ENCODE measurements around the gene TMEM88. TPM values are rescaled to one million over a fixed set of nuclear protein-coding genes. Genes with fewer than 3 reads are reported as not detected.
A peak's percentile ranks its signal among the peaks of the same experiment; 100 is the strongest.

Gene TMEM88
- total RNA-seq, 2 experiments from 2014 or later: 0.41 to 4.0 TPM

DNA sequence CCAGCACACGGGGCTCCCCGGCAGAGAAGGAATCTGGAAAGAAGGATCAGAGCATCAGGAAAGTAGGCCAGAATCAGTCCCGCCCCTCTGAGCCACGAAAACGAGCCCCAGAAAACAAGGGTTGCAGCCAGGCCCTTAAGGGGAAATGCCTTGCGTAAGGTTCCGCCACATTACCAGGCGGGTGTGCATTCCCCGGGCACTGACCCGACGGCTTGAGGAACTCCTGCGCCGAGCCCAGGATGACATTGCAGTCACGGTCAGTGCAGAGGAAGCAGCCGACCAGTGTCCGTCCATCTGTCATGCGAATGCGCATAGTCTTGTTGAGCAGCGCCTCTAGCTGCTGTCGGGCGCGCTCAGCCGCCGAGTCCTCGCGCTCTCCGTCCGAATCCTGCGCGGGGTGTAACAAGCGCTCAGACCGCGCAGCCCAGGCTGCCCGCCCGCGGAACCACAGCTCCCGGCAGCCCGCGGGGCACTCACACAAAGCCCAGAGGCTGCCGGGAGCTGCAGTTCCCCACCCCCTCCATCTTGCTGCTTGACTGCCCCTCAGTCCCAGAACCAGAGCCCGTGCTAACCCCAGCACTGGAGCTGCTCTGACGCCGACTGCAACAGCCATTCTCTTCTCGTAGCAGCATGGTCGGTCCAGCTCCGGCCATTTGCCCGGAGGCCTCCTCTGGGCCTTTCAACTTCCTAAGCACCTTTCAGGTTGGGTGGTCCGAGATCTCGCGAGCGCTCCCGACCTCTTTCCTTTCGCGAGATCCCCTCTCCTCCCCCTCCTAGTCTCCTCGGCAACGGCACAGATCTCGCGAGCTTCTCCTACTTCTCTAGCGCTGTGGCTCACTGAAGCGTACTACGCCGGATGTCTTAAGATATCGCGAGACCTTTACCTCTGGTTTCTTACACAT, 2.2 kb downstream of the TMEM88 start, which contains the start of gene NAA38:
TSS of gene NAA38 (minus strand) at position 749 of the 902 bp plus-strand sequence. CDS start at position 653, 96 bp downstream.
- Histone ChIP-seq H3K9me2 (ENCODE audit: insufficient read depth, low read length) (no peaks in the 10 kb centered on the region), H2AFZ (ENCODE audit: low read length) (peak within 1 kb of the TSS; percentile 66), H3K27ac (ENCODE audit: low read depth, low read length, poor library complexity, severe bottlenecking) (peak within 1 kb of the TSS; percentile 86), H3K4me1 (ENCODE audit: insufficient read depth, low read length, poor library complexity, severe bottlenecking) (peaks cover 47% of the 10 kb centered on the region), H3K4me2 (ENCODE audit: low read length) (peak within 1 kb of the TSS; percentile 95), H3K79me2 (ENCODE audit: insufficient read depth, low read depth, low read length) (peaks cover 53% of the 10 kb centered on the region), H3K9me3 (ENCODE audit: low read length) (no peaks in the 10 kb centered on the region), H3K4me3 (ENCODE audit: low read depth, low read length, poor library complexity, severe bottlenecking) (peak within 1 kb of the TSS; percentile 86), H4K20me1 (ENCODE audit: insufficient read depth, low read length) (peaks cover 8% of the 10 kb centered on the region; the same call in 1 of the 2 replicates), H3K36me3 (ENCODE audit: insufficient read depth, low read length) (peaks cover 77% of the 10 kb centered on the region)
- TSS peak; percentile 94 for BruUV-seq (replicated peaks)
- DNase-seq (ENCODE audit: low spot score): peak; percentile 100
- ChIA-PET CTCF (ENCODE audit: unreplicated experiment) (interaction anchor here (0.6 to 1.2 kb wide), 3 partner anchors 20 to 196 kb away, joined by 3 to 4 read pairs (median 3); no protein-coding TSS in a partner anchor), POLR2A (interaction anchor here (0.8 to 2.1 kb wide), 5 partner anchors 15 to 31 kb away, joined by 3 to 10 read pairs (median 3); no protein-coding TSS in a partner anchor)
- intact Hi-C loops (cut with micrococcal nuclease; ENCODE audit: unreplicated experiment): loop anchor here (1.0 kb wide), 3 partner anchors 22 to 35 kb away; no protein-coding TSS in a partner anchor
- TF ChIP-seq, protein P1, sequence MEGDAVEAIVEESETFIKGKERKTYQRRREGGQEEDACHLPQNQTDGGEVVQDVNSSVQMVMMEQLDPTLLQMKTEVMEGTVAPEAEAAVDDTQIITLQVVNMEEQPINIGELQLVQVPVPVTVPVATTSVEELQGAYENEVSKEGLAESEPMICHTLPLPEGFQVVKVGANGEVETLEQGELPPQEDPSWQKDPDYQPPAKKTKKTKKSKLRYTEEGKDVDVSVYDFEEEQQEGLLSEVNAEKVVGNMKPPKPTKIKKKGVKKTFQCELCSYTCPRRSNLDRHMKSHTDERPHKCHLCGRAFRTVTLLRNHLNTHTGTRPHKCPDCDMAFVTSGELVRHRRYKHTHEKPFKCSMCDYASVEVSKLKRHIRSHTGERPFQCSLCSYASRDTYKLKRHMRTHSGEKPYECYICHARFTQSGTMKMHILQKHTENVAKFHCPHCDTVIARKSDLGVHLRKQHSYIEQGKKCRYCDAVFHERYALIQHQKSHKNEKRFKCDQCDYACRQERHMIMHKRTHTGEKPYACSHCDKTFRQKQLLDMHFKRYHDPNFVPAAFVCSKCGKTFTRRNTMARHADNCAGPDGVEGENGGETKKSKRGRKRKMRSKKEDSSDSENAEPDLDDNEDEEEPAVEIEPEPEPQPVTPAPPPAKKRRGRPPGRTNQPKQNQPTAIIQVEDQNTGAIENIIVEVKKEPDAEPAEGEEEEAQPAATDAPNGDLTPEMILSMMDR (conservative IDR thresholded peaks at IDR 0.05; ENCODE audit: low read length): peak; percentile 68
- no peak for TF ChIP-seq EZH2phosphoT487 (IDR thresholded peaks at IDR 0.05; ENCODE audit: borderline replicate concordance, low read depth, low read length)

DNA sequence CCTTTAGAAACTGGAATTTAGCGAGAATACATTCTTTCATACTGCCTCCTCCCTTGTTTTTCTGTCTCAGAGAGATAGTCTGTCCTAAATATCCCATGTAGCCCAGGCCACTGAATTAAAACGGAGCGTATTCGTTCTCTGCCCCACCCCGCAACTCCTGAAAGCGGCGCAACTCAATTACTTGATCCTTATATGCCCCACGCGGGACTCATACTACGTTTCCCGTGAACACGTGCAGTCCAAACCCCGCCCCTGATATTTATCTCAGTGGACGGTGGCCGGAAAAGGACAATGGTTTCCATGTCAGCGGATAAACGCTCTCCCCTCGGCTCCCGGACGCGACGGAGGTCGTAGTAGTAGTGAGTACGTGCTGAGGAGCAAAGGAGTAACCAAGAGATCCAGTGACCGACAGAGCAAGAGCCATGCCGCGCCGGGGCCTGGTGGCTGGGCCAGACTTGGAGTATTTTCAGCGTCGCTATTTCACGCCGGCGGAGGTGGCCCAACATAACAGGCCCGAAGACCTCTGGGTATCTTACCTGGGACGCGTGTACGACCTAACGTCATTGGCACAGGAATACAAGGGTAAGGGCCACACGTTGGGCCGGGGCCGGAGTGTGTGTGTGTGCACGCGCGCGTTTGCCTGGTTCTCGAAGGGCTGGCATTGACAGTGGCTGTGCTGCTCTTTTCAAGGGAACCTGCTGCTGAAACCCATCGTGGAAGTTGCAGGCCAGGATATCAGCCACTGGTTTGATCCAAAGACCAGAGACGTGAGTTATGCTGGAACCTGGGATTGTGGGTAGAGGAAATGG, 3.1 kb downstream of the TMEM88 start, which contains the start of gene CYB5D1:
TSS of gene CYB5D1 (plus strand) at position 291 of the 809 bp plus-strand sequence. CDS start at position 423, 132 bp downstream.
- Histone ChIP-seq H3K27ac (ENCODE audit: low read depth, low read length, poor library complexity, severe bottlenecking) (peak within 1 kb of the TSS; percentile 86), H3K9me3 (ENCODE audit: low read length) (no peaks in the 10 kb centered on the region), H3K9me2 (ENCODE audit: insufficient read depth, low read length) (no peaks in the 10 kb centered on the region), H4K20me1 (ENCODE audit: insufficient read depth, low read length) (peaks cover 8% of the 10 kb centered on the region; the same call in 1 of the 2 replicates), H3K4me3 (ENCODE audit: low read depth, low read length, poor library complexity, severe bottlenecking) (peak within 1 kb of the TSS; percentile 86), H3K4me2 (ENCODE audit: low read length) (peak within 1 kb of the TSS; percentile 95), H3K79me2 (ENCODE audit: insufficient read depth, low read depth, low read length) (peaks cover 61% of the 10 kb centered on the region), H3K36me3 (ENCODE audit: insufficient read depth, low read length) (peaks cover 76% of the 10 kb centered on the region), H2AFZ (ENCODE audit: low read length) (peak within 1 kb of the TSS; percentile 66), H3K4me1 (ENCODE audit: insufficient read depth, low read length, poor library complexity, severe bottlenecking) (peaks cover 48% of the 10 kb centered on the region)
- TF ChIP-seq, protein P1 (conservative IDR thresholded peaks at IDR 0.05; ENCODE audit: low read length): no peak
- TF ChIP-seq EZH2phosphoT487 (IDR thresholded peaks at IDR 0.05; ENCODE audit: borderline replicate concordance, low read depth, low read length): no peak
- intact Hi-C loops (cut with micrococcal nuclease; ENCODE audit: unreplicated experiment): loop anchor here (1.0 kb wide), 3 partner anchors 23 to 36 kb away; no protein-coding TSS in a partner anchor
- peak; percentile 89 for DNase-seq (ENCODE audit: low spot score)
- ChIA-PET CTCF (ENCODE audit: unreplicated experiment) (interaction anchor here (0.6 to 1.2 kb wide), 3 partner anchors 21 to 196 kb away, joined by 3 to 4 read pairs (median 3); no protein-coding TSS in a partner anchor), POLR2A (interaction anchor here (0.8 to 2.1 kb wide), 4 partner anchors 14 to 25 kb away, joined by 3 to 10 read pairs (median 4); no protein-coding TSS in a partner anchor)
- BruUV-seq (replicated peaks): TSS peak; percentile 52
